GM21576 (cell line): ENCODE data around the gene CDK14.

Source experiments
- ATAC-seq: cut with Tn5 transposase; IDR thresholded peaks from one replicate; pipeline ENCODE4 v1.9.1; 2021; ENCODE audit warnings: mild to moderate bottlenecking, moderate library complexity; ENCODE audit not compliant: unreplicated experiment

The CDK14 gene

DNA sequence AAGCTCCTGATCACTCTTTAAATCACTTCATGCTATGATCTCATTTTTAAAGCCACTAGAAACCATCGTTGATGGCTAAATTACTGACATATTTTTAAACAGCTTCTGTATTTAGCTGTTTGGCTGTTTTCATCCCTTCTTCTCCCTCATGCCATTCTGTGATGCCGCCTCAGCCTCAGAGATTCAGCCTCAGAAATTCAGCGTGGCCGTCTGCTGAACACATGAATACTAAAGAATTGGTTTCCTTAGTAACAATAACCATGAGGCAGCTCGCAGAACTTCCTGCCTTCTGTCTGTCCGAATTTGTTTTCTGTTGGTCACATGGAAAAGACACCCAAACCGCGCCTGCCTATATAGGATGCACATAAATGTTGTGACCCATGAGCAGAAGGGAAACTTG is 637.1 kb downstream of the CDK14 start:
- no peak for ATAC-seq

DNA sequence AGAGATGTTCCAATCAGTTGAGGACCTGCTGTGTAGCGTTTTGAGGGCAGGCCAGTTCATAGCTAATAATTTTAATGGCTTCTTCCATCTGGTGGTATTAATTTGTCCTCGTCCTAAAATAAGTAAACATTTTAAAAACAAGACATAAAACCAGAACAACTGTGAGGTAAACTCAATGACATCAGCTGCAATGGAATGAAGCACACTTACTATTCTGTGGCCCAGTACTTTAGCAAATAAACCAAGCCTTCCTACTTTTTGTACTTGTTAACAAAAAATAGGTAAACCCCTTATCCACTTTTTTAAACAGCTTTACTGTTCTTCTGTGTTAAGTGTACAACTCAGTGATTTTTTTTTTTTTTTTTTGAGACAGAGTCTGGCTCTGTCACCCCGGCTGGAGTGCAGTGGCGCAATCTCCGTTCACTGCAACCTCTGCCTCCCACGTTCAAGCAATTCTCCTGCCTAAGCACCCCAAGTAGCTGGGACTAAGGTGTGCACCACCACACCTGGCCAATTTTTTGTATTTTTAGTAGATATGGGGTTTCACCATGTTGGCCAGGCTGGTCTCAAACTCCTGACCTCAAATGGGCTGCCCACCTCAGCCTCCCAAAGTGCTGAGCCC is 639.2 kb downstream of the CDK14 start:
- no peak for ATAC-seq

DNA sequence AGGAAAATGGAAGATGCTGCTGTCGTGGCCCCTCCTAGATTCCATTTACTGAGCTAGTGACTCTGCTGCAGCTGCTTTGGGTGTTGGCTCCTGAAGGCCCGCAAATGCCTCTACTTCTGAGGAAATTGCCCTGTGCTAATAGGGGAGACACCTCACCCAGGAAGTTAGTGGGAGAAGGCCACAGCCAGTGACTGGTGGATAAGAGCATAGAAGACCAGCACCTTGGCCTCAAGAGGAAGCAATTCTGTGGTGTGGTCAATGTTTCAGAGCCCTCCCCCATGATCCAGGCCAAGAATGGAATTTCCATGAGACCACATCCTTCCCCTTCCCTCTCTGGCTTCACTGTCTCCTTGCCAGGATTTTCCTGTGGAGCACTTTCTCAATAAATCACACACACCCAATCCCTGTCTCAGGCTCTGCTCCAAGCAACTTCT is 643.1 kb downstream of the CDK14 start:
- no peak for ATAC-seq

DNA sequence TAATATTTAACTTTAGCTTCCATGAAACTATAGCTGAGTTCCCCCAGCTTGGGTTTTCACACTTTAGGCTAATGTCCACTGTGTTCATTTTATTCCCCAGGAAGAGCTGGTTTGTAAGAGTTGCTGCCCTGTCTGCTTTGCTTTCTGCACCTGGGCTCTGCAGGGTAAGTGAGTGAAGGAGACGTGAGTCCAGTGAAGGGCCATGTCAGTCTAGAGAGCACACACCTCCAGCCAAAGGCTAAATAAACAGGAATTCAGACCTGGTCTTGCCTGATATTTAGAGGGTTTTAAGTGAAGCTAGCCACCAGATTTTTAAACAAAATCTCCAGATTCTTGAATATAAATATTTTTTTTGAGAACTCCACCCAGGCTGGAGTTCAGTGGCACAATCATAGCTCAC is 643.7 kb downstream of the CDK14 start:
- ATAC-seq = no peak

DNA sequence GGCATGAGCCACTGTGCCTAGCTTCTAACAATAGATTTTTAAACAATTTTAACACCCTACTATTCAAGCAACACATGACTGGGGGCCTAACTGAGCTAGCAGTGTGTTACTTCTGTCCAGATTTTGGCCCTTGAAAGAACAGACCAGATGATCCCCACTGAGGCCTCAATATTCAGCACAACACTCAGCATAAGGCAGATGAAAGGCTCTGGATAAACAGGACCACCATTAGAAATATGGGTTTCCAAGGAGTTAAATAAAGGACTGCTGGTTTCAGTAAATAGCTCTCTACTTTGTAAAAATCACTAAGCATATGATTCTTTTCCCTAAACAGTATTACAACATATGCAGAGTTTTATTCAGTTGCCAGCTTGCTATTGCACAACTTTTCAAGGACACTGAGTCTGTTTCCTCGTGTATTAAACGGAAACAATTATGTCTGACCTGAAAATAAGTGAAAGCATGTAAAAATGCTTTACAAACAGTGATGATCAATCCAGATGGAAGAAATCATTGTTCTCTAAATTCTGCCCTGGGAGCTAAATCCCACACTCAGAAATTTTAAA is 644.3 kb downstream of the CDK14 start:
- no peak for ATAC-seq

DNA sequence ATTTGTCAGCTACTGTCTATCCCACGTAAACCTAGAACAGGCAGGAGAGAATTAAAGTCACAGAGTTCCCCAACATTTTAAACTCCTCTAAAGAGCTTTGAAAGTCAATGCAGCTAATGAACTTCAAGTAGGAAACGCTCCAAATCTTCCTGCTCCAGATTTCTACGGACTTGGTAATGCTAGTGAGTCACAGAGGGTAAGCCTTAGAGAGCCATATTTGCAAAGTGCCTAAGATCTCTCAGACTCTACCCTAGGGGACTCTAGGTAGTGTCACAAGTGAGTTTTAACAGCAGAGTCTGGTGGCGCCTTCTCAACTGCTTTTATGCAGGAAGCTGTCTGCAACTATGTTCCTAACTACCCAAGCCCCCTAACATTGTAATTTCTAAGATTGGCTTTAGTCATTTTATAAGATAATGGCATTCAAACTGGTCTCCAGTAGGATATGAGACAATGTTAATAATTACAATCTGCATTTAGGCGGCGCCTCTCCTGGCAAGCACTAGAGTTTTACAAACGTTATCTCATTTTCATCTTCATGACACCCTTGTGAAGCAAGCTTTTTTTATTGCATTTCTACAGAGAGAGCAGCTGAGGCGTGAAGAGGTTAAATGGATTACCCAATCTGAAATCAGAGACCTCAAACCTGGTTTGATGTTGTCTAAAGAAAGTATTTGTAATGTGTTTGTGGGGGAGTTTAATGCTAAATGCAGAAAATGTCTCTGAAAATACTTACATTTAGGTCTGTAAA is 646.1 kb downstream of the CDK14 start:
- ATAC-seq = no peak

- no peak for ATAC-seq
Measured at GRCh38 chr7:91243591-91244301, 647.6 kb downstream of the CDK14 start.

- no peak for ATAC-seq
Measured at GRCh38 chr7:91247500-91247899, 651.4 kb downstream of the CDK14 start.

DNA sequence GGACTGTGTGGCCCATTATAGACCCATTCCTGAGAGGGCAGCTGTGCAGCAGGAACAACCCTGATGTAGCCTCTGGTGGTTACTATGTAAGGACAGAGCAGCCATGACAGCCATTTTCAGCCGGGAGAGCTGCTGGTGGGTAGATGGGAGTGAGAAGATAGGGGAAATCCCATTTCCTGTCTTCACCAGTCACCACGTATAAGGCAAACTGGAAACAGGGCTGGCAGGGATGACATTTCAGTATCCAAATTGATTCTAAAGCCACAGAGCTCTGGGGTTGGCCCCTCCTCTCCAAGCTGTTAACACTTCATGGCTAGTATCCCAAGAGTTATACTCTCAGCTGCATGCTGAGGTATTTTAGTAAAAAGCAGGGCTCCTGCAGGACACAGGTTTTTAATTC is 652.9 kb downstream of the CDK14 start:
- no peak for ATAC-seq

DNA sequence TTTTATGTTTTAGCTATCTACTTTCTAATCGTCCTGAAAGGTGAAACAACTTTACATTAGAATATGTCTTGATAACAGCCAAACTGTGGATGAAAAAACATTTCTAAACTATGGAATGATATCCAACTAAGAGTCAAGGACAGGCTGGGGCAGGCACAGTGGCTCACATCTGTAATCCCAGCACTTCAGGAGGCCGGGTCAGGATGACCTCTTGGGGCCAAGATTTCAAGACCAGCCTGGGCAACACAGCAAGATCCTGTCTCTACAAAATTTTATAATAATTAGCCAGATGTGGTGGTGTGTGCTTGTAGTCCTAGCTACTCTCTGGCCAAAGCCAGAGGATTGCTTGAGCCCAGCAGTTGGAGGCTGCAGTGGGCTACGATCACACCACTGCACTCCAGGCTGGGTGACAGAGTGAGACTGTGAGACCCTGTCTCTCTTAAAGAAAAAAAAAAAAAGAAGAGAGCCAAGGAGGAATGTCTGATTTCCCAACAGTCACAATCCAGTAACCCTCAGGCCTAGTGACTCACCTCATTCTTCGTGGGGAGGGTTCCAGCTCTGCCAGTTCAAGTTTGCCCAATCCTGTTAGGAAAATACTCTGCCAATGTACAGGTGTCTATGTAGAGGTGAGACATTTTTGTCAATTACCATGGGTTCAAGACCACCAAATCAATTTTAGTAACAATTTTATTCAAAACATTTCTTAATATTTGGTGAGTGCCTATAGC is 653.5 kb downstream of the CDK14 start:
- ATAC-seq = no peak

DNA sequence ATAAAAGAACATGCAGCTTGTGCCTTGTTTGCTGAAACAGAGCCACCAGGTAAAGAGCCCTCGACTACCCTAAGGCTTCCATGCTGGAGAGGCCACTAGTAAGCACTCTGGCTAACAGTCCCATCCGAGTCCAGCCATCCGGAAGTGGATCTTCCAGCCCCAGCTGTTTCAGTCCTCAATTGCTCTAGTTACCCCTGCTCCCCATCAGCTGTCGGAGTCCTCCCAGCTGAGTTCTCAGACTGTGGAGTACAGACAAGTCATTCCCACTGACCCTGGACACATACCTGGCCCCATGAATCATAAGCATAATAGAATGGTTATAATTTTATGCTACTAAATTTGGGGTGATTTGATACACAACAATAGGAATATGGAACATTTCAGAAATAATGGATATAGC is 654.6 kb downstream of the CDK14 start:
- ATAC-seq = no peak

DNA sequence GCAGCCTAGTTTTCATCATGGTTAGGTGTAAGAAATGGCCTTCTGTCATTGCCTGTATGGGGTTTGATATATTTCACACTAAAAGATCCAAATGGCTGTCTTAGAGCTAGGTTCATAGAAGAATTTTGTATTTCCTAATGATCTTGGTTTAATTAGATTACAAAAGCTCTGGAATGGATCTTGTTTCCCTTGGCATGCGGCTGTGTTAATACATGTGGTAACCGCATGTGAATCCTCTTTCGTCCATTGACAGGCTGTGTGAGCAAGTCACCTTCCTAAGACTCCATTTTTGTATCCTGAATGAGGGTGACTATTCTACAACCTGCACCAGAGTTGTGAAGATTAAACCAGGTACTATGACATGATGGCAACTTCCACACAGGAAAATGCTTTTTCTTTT is 655.8 kb downstream of the CDK14 start:
- ATAC-seq = no peak
